ENCODE results near the gene MAPK12.

GRCh38 chr22:50253046-50253915 is 8.2 kb downstream of the MAPK12 start:
- TF ChIP-seq, protein P1, sequence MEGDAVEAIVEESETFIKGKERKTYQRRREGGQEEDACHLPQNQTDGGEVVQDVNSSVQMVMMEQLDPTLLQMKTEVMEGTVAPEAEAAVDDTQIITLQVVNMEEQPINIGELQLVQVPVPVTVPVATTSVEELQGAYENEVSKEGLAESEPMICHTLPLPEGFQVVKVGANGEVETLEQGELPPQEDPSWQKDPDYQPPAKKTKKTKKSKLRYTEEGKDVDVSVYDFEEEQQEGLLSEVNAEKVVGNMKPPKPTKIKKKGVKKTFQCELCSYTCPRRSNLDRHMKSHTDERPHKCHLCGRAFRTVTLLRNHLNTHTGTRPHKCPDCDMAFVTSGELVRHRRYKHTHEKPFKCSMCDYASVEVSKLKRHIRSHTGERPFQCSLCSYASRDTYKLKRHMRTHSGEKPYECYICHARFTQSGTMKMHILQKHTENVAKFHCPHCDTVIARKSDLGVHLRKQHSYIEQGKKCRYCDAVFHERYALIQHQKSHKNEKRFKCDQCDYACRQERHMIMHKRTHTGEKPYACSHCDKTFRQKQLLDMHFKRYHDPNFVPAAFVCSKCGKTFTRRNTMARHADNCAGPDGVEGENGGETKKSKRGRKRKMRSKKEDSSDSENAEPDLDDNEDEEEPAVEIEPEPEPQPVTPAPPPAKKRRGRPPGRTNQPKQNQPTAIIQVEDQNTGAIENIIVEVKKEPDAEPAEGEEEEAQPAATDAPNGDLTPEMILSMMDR (IDR thresholded peaks at IDR 0.05; ENCODE audit: low read depth, low read length, missing input control), result no peak
- TF ChIP-seq RAD21 (IDR thresholded peaks at IDR 0.05) (no peak), HNF4G (IDR thresholded peaks at IDR 0.05) (no peak), HNF4A (conservative IDR thresholded peaks at IDR 0.05) (no peak), FOXA2 (IDR thresholded peaks at IDR 0.05) (no peak), FOXA1 (IDR thresholded peaks at IDR 0.05) (no peak), TAF1 (conservative IDR thresholded peaks at IDR 0.05) (no peak)

Measured in liver (tissue), 3 donors.